Uterus (tissue), 2 donors: ENCODE data around the gene PLAGL1.

Experiments used
- POLR2A ChIP-seq, 2 donors: fragments of 450-650 bp; IDR thresholded peaks; one replicate each; pipeline ENCODE4 v1.6.1; 2016; ENCODE audit warnings: antibody characterized with exemption in 2 of 2, mild to moderate bottlenecking in 1 of 2, moderate library complexity in 1 of 2
- TF ChIP-seq, protein P1 (sequence below), 4 experiments: fragments of 200-600 bp in 2 of 4; fragments of 450-650 bp in 2 of 4; sonication (generic) in 2 of 4; IDR thresholded peaks; one replicate each; pipeline ENCODE4 v1.5.1; 2016 to 2019; ENCODE audit warnings: antibody characterized with exemption in 4 of 4, mild to moderate bottlenecking in 2 of 4, moderate library complexity in 1 of 4

DNA sequence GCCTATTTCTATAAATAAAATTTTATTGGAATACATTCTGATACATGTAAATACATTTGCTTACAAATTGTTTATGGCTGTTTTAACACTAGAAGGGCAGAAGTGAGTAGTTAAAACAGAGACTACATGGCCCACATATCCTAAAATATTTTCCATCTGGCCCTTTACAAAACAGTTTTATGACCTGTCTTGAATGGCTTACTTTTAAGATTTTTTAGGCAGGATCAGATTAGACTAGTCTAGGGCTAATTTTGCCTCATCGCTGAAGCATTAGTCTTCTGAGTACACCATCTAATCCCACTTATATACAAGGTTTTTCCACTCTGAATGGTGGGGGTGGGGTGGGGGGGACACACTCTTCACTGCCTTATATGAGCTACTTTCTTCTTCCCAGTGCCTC lies 27.1 kb downstream of the PLAGL1 start:
- TF ChIP-seq, protein P1, sequence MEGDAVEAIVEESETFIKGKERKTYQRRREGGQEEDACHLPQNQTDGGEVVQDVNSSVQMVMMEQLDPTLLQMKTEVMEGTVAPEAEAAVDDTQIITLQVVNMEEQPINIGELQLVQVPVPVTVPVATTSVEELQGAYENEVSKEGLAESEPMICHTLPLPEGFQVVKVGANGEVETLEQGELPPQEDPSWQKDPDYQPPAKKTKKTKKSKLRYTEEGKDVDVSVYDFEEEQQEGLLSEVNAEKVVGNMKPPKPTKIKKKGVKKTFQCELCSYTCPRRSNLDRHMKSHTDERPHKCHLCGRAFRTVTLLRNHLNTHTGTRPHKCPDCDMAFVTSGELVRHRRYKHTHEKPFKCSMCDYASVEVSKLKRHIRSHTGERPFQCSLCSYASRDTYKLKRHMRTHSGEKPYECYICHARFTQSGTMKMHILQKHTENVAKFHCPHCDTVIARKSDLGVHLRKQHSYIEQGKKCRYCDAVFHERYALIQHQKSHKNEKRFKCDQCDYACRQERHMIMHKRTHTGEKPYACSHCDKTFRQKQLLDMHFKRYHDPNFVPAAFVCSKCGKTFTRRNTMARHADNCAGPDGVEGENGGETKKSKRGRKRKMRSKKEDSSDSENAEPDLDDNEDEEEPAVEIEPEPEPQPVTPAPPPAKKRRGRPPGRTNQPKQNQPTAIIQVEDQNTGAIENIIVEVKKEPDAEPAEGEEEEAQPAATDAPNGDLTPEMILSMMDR (IDR thresholded peaks at IDR 0.05) = no peak
- TF ChIP-seq POLR2A (IDR thresholded peaks at IDR 0.05) = no peak
